C4-2B (cell line): ENCODE measurements around the gene AKT1S1.

Experiments
- ZFX ChIP-seq: fragments of 450-650 bp; IDR thresholded peaks from 2 replicates; pipeline ENCODE4 v1.6.1; 2017
- TF ChIP-seq, protein P1 (sequence below): fragments of 450-650 bp; conservative IDR thresholded peaks from 2 replicates; pipeline ENCODE4 v1.5.1; 2017; ENCODE audit warnings: mild to moderate bottlenecking

DNA sequence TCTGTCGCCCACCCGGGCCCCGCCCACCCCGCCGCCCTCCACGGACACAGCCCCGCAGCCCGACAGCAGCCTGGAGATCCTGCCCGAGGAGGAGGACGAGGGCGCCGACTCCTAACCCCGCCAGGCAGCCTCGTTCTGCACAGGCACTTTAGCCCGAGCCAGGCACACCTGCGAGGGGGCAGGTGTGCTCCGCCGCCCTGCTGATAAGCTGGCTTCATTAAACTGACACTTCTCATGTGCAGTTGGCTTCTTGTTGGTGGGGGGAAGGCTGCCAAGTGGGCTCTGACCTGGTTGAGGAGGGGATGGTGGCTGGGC lies 11.3 kb upstream of the AKT1S1 start:
- TF ChIP-seq, protein P1, sequence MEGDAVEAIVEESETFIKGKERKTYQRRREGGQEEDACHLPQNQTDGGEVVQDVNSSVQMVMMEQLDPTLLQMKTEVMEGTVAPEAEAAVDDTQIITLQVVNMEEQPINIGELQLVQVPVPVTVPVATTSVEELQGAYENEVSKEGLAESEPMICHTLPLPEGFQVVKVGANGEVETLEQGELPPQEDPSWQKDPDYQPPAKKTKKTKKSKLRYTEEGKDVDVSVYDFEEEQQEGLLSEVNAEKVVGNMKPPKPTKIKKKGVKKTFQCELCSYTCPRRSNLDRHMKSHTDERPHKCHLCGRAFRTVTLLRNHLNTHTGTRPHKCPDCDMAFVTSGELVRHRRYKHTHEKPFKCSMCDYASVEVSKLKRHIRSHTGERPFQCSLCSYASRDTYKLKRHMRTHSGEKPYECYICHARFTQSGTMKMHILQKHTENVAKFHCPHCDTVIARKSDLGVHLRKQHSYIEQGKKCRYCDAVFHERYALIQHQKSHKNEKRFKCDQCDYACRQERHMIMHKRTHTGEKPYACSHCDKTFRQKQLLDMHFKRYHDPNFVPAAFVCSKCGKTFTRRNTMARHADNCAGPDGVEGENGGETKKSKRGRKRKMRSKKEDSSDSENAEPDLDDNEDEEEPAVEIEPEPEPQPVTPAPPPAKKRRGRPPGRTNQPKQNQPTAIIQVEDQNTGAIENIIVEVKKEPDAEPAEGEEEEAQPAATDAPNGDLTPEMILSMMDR = no peak
- no peak for TF ChIP-seq ZFX
